GM19238 (cell line): ENCODE measurements around the gene RCAN2.
"Not testable (repeated sequence)": the region's sequence is repeated elsewhere in the genome, so short reads cannot be mapped to it uniquely, and the experiment has no call there.

Source experiments
- DNase-seq: peaks from one replicate; pipeline ENCODE4 v3.0.0; 2011; ENCODE audit warnings: low spot score; ENCODE audit not compliant: insufficient read length

RCAN2 gene

DNA sequence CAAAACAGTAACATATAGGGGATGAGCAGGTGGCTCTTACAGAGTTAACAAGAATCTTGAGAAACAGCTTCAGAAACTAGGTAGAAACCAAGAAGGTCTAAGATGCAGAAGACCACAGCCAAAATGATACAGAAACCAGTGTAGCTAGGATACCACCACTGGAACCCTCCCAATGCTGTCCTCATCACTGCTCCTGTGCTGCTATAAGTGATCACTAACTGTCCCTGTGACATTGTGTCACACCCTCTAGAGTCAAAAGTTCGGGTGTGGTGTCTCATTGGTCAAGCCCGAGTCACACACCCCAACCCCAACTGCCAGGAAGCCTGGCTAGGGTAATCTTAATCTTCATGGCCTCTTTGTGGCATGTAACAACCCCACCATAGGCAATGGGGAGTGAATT is 153.1 kb downstream of the RCAN2 start:
- no peak for DNase-seq

DNA sequence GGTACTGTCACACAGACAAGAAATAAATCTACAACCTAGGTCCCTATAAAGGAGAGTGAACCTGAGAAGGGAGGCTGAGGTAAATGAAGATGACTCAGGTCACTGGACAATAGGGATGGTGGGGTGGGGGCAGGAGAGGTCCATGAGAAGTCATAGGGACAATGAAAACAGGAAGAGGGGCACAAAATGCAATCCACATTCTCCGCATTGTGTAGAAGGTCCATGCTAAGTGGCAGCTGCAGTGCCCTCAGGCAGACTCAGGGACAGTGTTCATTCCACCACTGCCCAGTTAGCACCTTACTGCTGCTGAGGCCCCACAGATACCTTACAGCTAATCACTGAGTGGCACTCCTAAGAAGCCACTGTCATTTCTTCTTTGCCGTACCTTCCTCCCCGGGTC is 156.8 kb downstream of the RCAN2 start:
- DNase-seq, result no peak

- DNase-seq, result no peak
Observed at GRCh38 chr6:46333481-46333880, 157.8 kb downstream of the RCAN2 start.

GRCh38 chr6:46332448-46332847 is 158.8 kb downstream of the RCAN2 start:
- not testable (repeated sequence) for DNase-seq

DNA sequence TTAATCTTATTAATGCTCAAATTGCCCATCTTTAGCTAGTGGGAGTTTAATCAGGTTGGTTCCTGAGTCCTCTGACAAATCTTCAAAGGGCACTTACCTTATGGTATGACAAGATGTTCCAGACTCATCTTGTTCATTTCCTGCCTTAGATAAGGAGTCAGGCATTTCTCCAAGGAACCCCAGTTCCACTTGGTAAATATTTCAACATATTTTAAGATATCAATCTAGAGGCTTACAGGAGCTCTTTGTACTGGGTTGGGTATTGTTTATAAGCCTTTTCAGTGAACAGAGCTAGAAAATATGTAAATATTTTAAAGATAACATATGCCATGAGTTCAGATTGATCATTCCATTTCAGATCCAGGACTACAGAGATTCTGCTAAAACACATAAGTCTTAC is 159.8 kb downstream of the RCAN2 start:
- DNase-seq, result no peak

DNA sequence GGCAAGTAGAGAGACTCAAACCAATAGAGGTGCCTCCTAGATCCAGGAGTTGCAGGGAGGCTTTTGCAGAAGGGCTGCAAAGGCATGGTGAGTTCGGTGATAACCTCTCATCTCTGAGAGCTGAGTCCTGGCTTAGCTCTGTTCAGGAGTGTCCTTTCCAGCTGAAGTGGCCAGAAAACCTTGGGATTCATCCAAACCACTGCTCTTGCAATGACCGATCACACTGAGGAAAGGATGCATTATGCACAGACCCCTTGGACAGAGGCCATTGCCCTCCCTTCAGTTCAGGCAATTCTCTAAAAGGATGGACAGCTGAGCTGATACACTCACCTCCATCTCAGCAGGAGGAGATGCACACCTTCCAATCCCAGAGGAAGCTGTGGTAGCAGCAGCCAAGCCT is 161.7 kb downstream of the RCAN2 start:
- DNase-seq, result no peak

GRCh38 chr6:46327779-46328178 is 163.5 kb downstream of the RCAN2 start:
- DNase-seq, result no peak

DNA sequence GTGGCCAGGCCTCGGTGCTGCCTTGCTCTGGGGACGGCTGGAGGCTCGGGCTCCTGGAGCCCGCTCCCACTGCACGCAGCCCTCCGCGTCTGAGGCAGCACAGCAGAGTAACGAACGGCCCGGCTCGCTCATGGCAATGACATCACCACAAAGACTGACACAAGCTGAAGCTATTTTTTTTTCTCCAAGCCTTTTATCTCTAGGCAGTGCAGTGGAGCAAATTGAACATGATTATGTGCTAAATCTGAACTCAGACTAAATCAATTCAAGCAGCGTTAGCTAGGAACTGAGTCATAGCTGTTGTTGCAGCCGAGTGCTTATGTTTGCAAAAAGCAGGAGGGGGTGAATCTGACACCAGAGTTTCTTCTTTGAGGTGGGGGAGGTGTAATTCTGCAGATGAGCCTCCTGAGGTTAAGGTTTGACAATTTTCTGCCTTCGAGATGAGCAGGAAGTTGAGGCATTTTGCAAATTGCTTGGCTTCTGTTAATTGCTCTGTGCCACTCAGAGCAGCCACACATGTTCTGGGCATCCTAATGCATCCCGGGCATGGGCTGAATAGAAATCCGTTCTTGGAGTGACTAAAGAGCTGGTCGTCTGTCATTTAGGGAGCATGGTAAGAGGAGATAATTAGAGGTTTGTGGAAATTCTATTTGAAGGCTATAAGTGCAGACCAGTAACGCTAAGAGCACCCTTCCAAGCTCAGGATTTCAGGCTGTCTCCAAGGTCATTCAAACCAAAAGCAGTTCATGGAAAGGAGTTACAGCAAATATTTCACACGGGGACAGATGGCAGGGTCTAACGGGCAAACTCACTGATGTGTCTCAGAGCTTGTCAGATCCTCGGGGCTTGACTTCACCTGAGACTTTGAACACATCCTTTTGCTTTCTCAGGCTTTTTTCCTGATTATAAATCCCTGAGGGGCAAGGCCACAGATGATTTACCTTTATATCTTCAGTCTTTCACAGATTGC is 165.4 kb downstream of the RCAN2 start:
- no peak for DNase-seq

DNA sequence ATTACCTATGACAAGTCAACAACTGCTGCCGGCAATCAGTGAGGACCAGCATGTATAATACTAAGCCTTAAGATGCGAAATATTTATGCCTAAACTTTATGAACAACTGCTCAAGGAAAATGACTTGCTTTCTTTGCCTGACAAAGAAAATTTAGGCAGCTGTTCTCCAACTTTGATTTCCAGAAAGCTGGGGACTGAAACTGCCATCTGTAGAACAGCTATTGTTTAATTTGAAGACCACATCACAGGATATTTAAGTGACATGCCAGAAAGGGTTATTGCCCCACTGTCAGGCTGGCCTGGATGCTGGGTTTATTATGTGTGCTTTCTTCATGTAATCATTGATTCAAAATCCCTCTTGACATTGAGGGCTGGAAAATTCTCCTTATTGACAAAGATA is 166.5 kb downstream of the RCAN2 start:
- DNase-seq, result no peak

DNA sequence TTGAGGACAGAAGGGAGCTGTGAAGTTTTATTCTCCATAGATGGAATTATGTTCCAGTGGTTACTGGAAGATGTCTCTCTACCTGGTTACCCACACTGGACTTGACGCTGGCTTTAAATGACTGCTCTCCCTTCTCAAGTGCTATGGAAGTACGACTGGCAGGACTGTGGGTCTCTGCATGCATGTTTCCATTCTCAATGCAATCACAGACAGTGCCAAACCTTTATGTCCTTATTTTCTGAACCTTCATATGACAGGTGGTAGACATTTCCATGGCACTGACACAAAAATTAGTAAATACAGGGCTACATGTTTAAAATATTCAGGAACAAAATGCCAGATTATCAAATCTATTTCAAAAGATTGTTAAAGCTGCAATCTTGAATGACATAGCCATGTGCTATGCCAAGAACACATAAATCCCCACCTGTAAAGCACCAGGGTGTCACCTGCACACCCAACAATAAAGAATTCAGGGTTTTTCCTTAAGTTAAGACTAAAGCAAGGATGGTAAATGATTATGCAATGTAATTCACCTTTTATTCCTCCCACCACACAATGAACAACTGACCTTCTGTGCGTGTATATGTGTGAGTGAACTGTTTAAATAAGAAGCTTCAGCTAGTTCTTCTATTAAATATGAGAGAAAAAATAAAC is 167.2 kb downstream of the RCAN2 start:
- DNase-seq, result no peak

DNA sequence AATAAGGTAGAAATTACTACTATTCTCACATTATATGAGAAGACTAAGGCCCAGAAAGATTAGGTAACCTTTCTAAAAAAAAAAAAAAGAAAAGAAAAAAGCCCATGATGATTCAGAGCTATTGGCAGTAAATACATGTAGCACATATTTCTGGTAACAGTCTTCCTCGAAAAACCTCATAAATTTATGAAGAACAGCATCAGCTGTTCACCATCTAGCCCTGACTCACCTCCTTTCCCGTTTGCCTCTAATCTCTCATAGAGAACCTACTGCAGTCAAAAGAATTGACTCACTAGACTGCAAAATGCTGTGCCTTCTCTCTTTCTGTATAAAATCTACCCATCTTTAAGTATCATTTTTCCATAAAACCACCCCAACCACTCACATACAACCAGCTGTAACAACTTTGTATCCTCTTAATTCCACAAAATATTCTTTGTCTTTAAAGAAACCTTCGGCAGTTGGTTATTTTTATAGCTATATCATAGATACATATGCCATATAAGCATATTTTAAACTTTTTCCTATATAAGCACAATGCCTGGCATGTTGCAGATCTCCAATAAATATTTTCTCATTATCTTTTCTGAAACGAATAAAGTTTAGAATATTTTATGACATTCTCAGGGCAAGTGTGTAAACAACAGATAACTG is 167.8 kb downstream of the RCAN2 start:
- no peak for DNase-seq

GRCh38 chr6:46320505-46320904 is 170.7 kb downstream of the RCAN2 start:
- DNase-seq, result no peak

- DNase-seq, result no peak
Observed at GRCh38 chr6:46315589-46315988, 175.7 kb downstream of the RCAN2 start.

GRCh38 chr6:46312654-46313053 is 178.6 kb downstream of the RCAN2 start:
- no peak for DNase-seq

DNA sequence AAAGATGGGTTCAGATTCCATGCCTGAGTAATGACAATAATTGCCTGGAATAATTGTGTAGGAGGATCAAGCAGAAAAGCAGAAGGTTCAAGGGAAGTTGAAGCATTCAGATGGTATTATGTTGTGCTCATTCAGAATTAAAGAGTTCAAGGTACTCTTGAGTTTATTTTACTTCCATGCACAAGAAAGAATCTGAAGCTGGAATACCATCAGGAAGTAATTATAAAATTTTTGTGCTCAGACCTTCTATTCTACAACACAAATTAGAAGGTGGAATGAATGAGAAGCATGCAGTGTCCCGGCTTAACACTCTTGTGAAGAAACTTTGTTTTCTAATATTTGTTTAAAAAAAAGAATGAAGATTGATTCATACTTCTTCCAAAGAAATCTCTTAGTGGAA is 181.1 kb downstream of the RCAN2 start:
- no peak for DNase-seq

DNA sequence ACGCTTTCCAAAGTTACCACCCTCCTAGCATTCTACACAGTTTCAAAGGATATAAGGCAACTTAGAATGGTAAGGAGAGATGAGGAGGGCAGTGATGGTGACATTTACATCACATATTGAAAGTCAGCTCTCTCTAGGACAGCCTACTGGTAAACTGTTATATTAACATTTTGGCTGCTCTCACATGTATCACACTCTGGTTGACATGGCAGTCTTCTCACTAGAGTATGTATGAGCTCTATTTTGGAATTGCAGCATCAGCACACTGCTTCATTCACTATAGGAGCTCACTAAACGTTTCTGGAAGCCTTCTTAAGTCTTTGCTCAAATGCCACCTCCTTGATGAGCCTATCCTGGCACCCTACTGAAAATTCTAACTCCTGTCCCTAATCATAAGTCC is 184.8 kb downstream of the RCAN2 start:
- no peak for DNase-seq

GRCh38 chr6:46305833-46306232 is 185.4 kb downstream of the RCAN2 start:
- no peak for DNase-seq

DNA sequence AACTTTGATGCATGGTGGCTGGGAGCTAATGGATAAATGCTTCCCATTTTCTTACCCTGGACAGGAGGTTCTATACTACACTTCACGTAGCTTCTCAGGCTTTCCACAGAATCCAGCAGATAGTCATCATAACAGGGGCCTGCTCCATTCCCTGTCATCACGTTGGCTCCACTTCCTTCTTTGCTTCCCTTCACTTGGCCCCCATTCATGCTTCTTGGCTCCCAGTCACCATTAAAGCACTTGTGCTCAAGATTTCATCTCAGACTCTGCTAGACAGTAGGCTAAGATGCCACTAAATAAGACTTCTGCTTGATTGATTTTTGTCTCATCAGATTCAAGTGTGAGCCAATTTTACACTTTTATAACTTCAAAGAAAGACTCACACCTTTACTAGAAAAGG is 186.0 kb downstream of the RCAN2 start:
- DNase-seq, result no peak

DNA sequence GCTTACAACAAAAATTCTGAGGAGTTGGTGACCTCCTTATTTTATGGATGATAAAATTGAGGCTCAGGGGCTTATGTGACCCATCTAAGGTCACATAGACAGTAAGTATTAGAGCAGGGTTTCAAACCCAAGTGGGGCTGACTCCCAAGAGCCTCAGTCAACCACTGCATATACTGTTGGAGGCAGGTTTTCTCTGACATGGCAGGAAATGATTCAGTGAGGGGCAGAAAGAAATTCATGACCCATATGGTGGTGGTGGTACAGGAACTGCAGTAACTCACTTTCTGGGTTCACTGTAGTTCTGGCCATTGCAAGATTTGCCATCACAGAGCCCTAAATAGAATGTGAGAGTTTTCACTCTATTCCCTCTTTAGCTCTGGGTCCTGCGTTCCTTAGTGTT is 188.4 kb downstream of the RCAN2 start:
- DNase-seq, result no peak

DNA sequence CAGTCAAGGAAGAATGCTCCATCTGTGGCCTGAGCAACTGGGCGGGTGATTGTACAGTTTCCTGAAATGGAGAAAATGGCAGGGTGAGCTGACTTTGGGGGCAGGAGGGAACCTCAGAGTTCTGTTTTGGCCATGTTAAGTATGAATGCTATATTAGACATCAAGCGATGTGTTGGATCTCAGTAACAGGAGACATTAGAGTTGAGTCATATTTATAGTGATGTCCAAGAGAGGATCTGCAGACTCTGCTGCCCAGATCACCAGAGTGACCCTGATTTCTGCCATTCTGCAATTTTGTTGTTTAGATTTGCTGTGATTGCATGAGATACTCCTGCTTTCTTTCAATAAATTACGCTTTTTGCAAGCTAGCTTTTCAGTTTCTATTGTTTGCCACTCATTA is 189.1 kb downstream of the RCAN2 start:
- DNase-seq, result no peak

GRCh38 chr6:46299253-46299652 is 192.0 kb downstream of the RCAN2 start:
- DNase-seq, result no peak

GRCh38 chr6:46296586-46296985 is 194.7 kb downstream of the RCAN2 start:
- DNase-seq, result no peak
